ENCODE measurements around the gene SYT2. TPM values are rescaled to one million over a fixed set of nuclear protein-coding genes. Genes with fewer than 3 reads are reported as not detected.

SYT2 gene
- total and polyA plus RNA-seq, 10 of the 15 experiments (the other 5 are each of a cell fraction or from before 2014, with no cell fraction given) = not detected

- ChIA-PET SMC1A (ENCODE audit: uncharacterized antibody, unreplicated experiment) (interaction anchor here (0.9 kb wide), 1 partner anchor 129 kb away, joined by 3 read pairs; no protein-coding TSS in a partner anchor), CTCF (interaction anchor here (1.1 to 2.0 kb wide), 2 partner anchors 17 to 129 kb away, joined by 3 to 6 read pairs; no protein-coding TSS in a partner anchor), POLR2A (no interaction called here), RAD21 (ENCODE audit: unreplicated experiment) (no interaction called here)
- Histone ChIP-seq H2AFZ (ENCODE audit: control insufficient read depth, low read depth, low read length) (no peak overlapping the region), H3K4me3 (no peak overlapping the region), H3K4me1 (ENCODE audit: control insufficient read depth, insufficient read depth, low read length) (peaks cover 9% of the 10 kb centered on the region), H3K79me2 (ENCODE audit: control insufficient read depth, insufficient read depth, low read length) (no peaks in the 10 kb centered on the region), H3K9me3 (replicated peaks; ENCODE audit: control insufficient read depth, insufficient read depth, low read length) (no peaks in the 10 kb centered on the region), H4K20me1 (ENCODE audit: control insufficient read depth, insufficient read depth) (peaks cover 4% of the 10 kb centered on the region; the same call in 1 of the 2 replicates), H3K27me3 (replicated peaks in 1 of 2; ENCODE audit: control insufficient read depth in 2 of 2, insufficient read depth in 2 of 2, low read length in 1 of 2) (no peaks in the 10 kb centered on the region), H3K4me2 (ENCODE audit: control insufficient read depth, insufficient read depth) (no peak overlapping the region), H3K27ac (ENCODE audit: control insufficient read depth, insufficient read depth) (no peak overlapping the region), H3K36me3 (ENCODE audit: control insufficient read depth in 2 of 2, insufficient read depth in 2 of 2, low read length in 1 of 2) (no peaks in the 10 kb centered on the region), H3K9ac (ENCODE audit: control insufficient read depth, insufficient read depth, low read length) (no peak overlapping the region)
- FAIRE-seq (no peak), DNase-seq (ENCODE audit: low read depth, low spot score) (no peak), ATAC-seq (no peak)
- intact Hi-C loops (cut with micrococcal nuclease; ENCODE audit: unreplicated experiment) = no loop called here
- WGBS (ENCODE audit: insufficient coverage, insufficient replicate concordance, low lambda C conversion rate, missing lambda C conversion rate) = 78% methylated on average over 5 of the region's 5 CpGs
- in situ Hi-C loops (cut with MboI) = no loop called here
- no TSS peak for BruUV-seq (replicated peaks)
- TF ChIP-seq RELA (IDR thresholded peaks at IDR 0.05; ENCODE audit: borderline replicate concordance, partially characterized antibody) (no peak), RAD51 (IDR thresholded peaks at IDR 0.05) (no peak), ZBTB40 (IDR thresholded peaks at IDR 0.05; ENCODE audit: borderline replicate concordance) (no peak), ZNF274 (IDR thresholded peaks at IDR 0.05; ENCODE audit: insufficient read depth, insufficient read length) (no peak), KLF5 (IDR thresholded peaks at IDR 0.05; ENCODE audit: partially characterized antibody) (no peak), USF1 (IDR thresholded peaks at IDR 0.05; ENCODE audit: borderline replicate concordance, extremely low read length, insufficient read depth, low read depth, low read length) (no peak), E4F1 (IDR thresholded peaks at IDR 0.05; ENCODE audit: borderline replicate concordance, partially characterized antibody) (no peak), YY1 (IDR thresholded peaks at IDR 0.05; ENCODE audit: low read depth, low read length) (no peak), PAX8 (IDR thresholded peaks at IDR 0.05) (no peak), ELK1 (IDR thresholded peaks at IDR 0.05; ENCODE audit: low read depth, low read length) (no peak), REST (IDR thresholded peaks at IDR 0.05; ENCODE audit: low read depth, low read length) (no peak)
Observed at GRCh38 chr1:202590975-202591411, 119.3 kb downstream of the SYT2 start.
